KBM-7 (cell line): ENCODE data around the gene ACTRT3.

Source experiments
- DNase-seq: peaks from one replicate; pipeline ENCODE4 v3.0.0-alpha.2; 2015
- in situ Hi-C: fragments of 300-500 bp; cut with MboI; formaldehyde crosslinking; loops from 2 replicates; pipeline ENCODE4 v1.14.3; 2020; ENCODE audit warnings: low sequenced_read_pairs, low pct_unique_long_range_greater_than_20kb, mixed read lengths

Gene ACTRT3

GRCh38 chr3:169769287-169770181 is at the start of gene ACTRT3:
TSS of gene ACTRT3 (minus strand) at chr3:169769561. CDS start at chr3:169769520, 41 bp downstream.
- in situ Hi-C loops, result no loop called here
- peak; percentile 80 for DNase-seq

- in situ Hi-C loops, result no loop called here
- no peak for DNase-seq
Observed at GRCh38 chr3:169818316-169818715, 49.0 kb upstream of the ACTRT3 start.

- no peak for DNase-seq
- in situ Hi-C loops, result no loop called here
Observed at GRCh38 chr3:169815590-169816150, 46.3 kb upstream of the ACTRT3 start.

GRCh38 chr3:169813757-169814517 is 44.6 kb upstream of the ACTRT3 start:
- peak; percentile 89 for DNase-seq
- in situ Hi-C loops, result no loop called here

GRCh38 chr3:169813278-169813677 is 43.9 kb upstream of the ACTRT3 start:
- DNase-seq, result no peak
- in situ Hi-C loops, result no loop called here

- in situ Hi-C loops, result no loop called here
- DNase-seq, result peak; percentile 83
Observed at GRCh38 chr3:169812332-169813235, 43.2 kb upstream of the ACTRT3 start, which contains the start of the genes LRRC34 and LRRIQ4. TSS of gene LRRC34 (minus strand) at chr3:169812904. CDS start at chr3:169812548, 356 bp downstream. TSS of gene LRRIQ4 (plus strand) at chr3:169812870. CDS start at chr3:169821922, 9,052 bp downstream.

- DNase-seq, result peak; percentile 74
- in situ Hi-C loops, result no loop called here
Observed at GRCh38 chr3:169811631-169812331, 42.4 kb upstream of the ACTRT3 start.

GRCh38 chr3:169809230-169809795 is 40.0 kb upstream of the ACTRT3 start:
- DNase-seq, result peak; percentile 40
- in situ Hi-C loops, result no loop called here

- no peak for DNase-seq
- in situ Hi-C loops, result no loop called here
Observed at GRCh38 chr3:169804681-169805080, 35.3 kb upstream of the ACTRT3 start.

- in situ Hi-C loops, result no loop called here
- DNase-seq, result no peak
Observed at GRCh38 chr3:169792359-169792758, 23.0 kb upstream of the ACTRT3 start.

GRCh38 chr3:169790687-169791429 is 21.5 kb upstream of the ACTRT3 start:
- DNase-seq, result no peak
- in situ Hi-C loops, result no loop called here

- no peak for DNase-seq
- in situ Hi-C loops, result no loop called here
Observed at GRCh38 chr3:169790219-169790618, 20.9 kb upstream of the ACTRT3 start.

GRCh38 chr3:169787791-169788190 is 18.4 kb upstream of the ACTRT3 start:
- DNase-seq, result no peak
- in situ Hi-C loops, result no loop called here

- no peak for DNase-seq
- in situ Hi-C loops, result no loop called here
Observed at GRCh38 chr3:169787120-169787519, 17.8 kb upstream of the ACTRT3 start.

GRCh38 chr3:169781209-169781855 is 12.0 kb upstream of the ACTRT3 start:
- in situ Hi-C loops, result no loop called here
- DNase-seq, result no peak

GRCh38 chr3:169780742-169781141 is 11.4 kb upstream of the ACTRT3 start:
- DNase-seq, result no peak
- in situ Hi-C loops, result no loop called here

GRCh38 chr3:169777822-169778221 is 8.5 kb upstream of the ACTRT3 start:
- DNase-seq, result no peak
- in situ Hi-C loops, result no loop called here
